ENCODE results near the gene ATP11B.

- TF ChIP-seq CTCF (IDR thresholded peaks at IDR 0.05) (no peak), POLR2A (IDR thresholded peaks at IDR 0.05) (no peak)
Measured at GRCh38 chr3:182810574-182811268, 17.4 kb downstream of the ATP11B start.

Measured in body of pancreas (tissue), 4 donors.